ENCODE data around the gene MBLAC1. TPM values are rescaled to one million over a fixed set of nuclear protein-coding genes. Genes with fewer than 3 reads are reported as not detected.
A peak's percentile ranks its signal among the peaks of the same experiment; 100 is the strongest.

The MBLAC1 gene
- total and polyA plus RNA-seq, 9 donors: 0.28 to 6.7 (median 4.1) TPM

DNA sequence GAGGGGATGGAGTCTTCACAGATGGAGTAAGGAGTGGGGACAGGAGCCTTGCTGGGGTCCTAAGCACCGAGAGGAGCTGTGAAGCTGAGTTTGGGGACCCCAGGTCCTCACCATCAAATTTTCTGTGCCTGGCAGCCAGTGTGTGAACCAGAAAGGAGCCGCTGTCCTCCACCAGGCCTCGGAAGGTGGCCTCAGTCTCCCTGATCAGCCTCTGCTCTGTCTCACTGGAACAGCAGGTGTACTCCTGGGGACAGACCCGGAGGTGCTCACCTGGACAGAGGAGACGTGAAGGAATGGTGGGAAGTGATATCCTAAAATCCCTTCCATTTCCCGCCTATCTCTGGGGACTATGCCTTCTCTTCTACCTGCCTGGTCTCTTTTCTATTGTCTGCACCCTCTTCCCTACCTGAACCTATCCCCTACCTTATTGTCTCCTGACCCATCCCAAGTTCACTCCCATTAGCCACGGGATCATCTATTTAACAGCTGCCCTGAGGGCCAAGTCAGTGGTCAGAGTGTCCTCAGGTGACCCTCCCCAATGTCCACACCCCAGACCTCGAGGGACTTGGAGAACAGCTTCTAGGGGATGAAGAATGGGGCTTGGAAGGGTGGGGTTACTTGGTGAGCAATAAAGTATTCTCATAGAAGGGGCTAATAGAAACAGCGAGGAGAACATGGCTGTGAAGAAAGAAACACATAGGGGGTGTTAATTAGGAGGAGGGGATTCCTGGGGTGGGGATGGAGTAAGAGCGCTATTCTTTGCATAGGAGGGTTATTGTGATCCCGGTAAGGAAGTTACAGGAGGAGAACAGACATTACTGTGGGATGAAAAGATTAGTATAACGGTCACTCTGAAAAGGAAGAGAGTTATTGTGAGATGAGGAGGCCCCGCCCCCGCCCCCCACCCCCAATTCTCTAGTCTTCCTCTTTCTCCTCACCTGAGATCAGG is 49.6 kb downstream of the MBLAC1 start:
- no peaks in the 10 kb centered on the region for H3K27me3 ChIP-seq
- no peaks in the 10 kb centered on the region for H3K4me1 ChIP-seq (ENCODE audit: insufficient read depth)
- WGBS, 3 donors: 45 to 51% (median 48%) methylated on average over 14 of the region's 14 CpGs
- TF ChIP-seq, protein P1, sequence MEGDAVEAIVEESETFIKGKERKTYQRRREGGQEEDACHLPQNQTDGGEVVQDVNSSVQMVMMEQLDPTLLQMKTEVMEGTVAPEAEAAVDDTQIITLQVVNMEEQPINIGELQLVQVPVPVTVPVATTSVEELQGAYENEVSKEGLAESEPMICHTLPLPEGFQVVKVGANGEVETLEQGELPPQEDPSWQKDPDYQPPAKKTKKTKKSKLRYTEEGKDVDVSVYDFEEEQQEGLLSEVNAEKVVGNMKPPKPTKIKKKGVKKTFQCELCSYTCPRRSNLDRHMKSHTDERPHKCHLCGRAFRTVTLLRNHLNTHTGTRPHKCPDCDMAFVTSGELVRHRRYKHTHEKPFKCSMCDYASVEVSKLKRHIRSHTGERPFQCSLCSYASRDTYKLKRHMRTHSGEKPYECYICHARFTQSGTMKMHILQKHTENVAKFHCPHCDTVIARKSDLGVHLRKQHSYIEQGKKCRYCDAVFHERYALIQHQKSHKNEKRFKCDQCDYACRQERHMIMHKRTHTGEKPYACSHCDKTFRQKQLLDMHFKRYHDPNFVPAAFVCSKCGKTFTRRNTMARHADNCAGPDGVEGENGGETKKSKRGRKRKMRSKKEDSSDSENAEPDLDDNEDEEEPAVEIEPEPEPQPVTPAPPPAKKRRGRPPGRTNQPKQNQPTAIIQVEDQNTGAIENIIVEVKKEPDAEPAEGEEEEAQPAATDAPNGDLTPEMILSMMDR (IDR thresholded peaks at IDR 0.05): no peak
- no peak for TF ChIP-seq POLR2A (IDR thresholded peaks at IDR 0.05)
- TF ChIP-seq EP300 (IDR thresholded peaks at IDR 0.05): no peak
- H3K36me3 ChIP-seq: no peaks in the 10 kb centered on the region
- peak overlapping the region; percentile 43 for H3K4me3 ChIP-seq
- no peak overlapping the region for H3K27ac ChIP-seq
- H3K9me3 ChIP-seq: no peaks in the 10 kb centered on the region
- DNase-seq: no peak
- intact Hi-C loops (cut with DNase I): no loop called here

DNA sequence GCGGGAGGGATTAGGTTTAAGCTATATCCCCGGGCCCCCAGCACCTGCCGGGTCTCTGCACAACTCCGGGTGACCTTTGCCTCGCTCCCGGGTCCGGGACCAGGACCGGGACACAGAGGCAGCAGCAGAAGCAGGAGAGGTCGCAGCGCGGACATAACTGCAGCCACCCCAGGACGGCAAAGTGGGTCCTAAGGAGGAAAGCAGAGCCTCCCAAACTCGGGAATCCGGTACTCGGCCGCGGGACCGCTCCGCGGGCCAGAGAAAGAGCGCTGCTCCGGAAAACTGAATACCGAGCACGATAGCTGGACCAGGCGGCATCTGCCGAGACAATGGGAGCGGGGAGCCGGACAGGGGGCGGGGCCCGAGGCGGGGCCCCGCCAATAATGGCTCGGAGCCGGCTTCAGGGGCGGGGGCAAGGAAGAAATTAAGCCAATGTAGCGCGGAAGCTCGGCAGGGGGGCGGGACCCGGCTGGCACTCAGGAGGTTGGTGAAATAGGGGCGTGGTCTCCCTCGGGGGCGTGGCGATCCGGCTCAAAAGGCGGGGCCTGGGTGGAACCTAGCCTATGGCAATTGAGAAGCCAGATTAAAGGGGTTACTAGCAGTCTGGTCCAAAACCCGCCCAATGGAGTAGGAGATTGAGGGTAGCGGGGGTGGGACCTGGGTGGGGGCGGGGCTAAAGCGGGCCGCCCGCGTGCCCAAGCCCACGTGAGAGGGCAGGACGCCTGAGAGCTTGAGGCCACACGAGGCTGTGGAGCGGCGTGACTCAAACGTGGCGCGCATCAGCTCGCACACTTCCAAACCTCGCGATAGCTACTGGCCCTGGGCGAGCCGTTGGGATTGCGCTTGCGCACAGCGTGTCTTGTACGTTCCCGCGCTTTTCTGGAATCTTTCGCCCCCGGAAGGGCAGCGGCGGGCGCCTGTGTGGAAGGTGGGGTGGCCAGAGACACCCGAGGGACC is 50.6 kb downstream of the MBLAC1 start, which contains the start of the genes GPC2 and STAG3:
TSS of gene GPC2 (minus strand) at position 337 of the 957 bp plus-strand sequence. CDS start at position 155, 182 bp downstream.
TSS of gene STAG3 (plus strand) at position 874 of the 957 bp plus-strand sequence. CDS start 2,639 bp downstream, outside the sequence.
- H3K4me3 ChIP-seq: peak within 1 kb of the TSS; percentile 43
- WGBS, 3 donors: 1 to 6% (median 3%) methylated on average over 72 to 78 of the region's 78 CpGs
- no peak within 1 kb of the TSS for H3K27ac ChIP-seq
- H3K36me3 ChIP-seq: no peaks in the 10 kb centered on the region
- H3K9me3 ChIP-seq: no peaks in the 10 kb centered on the region
- no peak for TF ChIP-seq EP300 (IDR thresholded peaks at IDR 0.05)
- TF ChIP-seq, protein P1 (IDR thresholded peaks at IDR 0.05): no peak
- peak; percentile 92 to 98 (median 96) for DNase-seq
- intact Hi-C loops (cut with DNase I): no loop called here
- H3K27me3 ChIP-seq: no peaks in the 10 kb centered on the region
- H3K4me1 ChIP-seq (ENCODE audit: insufficient read depth): no peaks in the 10 kb centered on the region

MicroRNAs encoded within 50 kb of the gene (microRNA counts, 767-probe panel; counts per million panel counts)
- microRNA hsa-miR-106b-5p: 1,810 counts per million, percentile 80 among the panel's probes with 10 or more counts
- 6,061 counts per million, percentile 97 among the panel's probes with 10 or more counts for microRNA hsa-miR-25-3p
- microRNA hsa-miR-93-5p: 4,581 counts per million, percentile 92 among the panel's probes with 10 or more counts

Small RNA genes within 50 kb of the gene (microRNA-seq; reads per million reads assigned to microRNA genes)
- gene MIR106B (322 to 1,113 (median 871) reads per million in 3 donors), gene MIR25 (135 to 661 (median 305) reads per million in 3 donors), gene MIR4658 (0 reads per million in 3 donors), gene MIR93 (285 to 1,086 (median 334) reads per million in 3 donors)

Small RNA genes within 50 kb of the gene (small RNA-seq; reads per million reads assigned to genes)
- 22.6 reads per million, percentile 87 among the genes with 10 or more reads in this experiment for gene MIR106B
- gene MIR25: 618 reads per million, percentile 96 among the genes with 10 or more reads in this experiment
- 24.9 reads per million, percentile 88 among the genes with 10 or more reads in this experiment for gene MIR93

Other genes starting within 250 kb of the MBLAC1 start
- under 1 TPM in 1 of 7 donors, not detected in 6; 0.57 TPM for gene OR2AE1, start 249.9 kb upstream of the MBLAC1 start, total RNA-seq
- gene OR2AE1, start 249.9 kb upstream of the MBLAC1 start, polyA plus RNA-seq: not detected
- gene TRIM4, start 207.4 kb upstream of the MBLAC1 start, total RNA-seq: 10 to 100 TPM; 31.7 to 58.9 (median 45.1) TPM
- gene TRIM4, start 207.4 kb upstream of the MBLAC1 start, polyA plus RNA-seq: 10 to 100 TPM; 42.2 to 64.8 TPM
- 1 to 10 TPM in 1 of 7 donors, under 1 TPM in 3, not detected in 3; 0.18 to 1.3 (median 0.29) TPM for gene GJC3, start 197.3 kb upstream of the MBLAC1 start, total RNA-seq
- gene GJC3, start 197.3 kb upstream of the MBLAC1 start, polyA plus RNA-seq: under 1 TPM; 0.42 to 0.45 TPM
- gene AZGP1, start 150.9 kb upstream of the MBLAC1 start, total RNA-seq: 10 to 100 TPM in 1 of 7 donors, 1 to 10 TPM in 3, under 1 TPM in 3; 0.34 to 21.3 (median 2.3) TPM
- 1 to 10 TPM; 1.3 to 5.4 TPM for gene AZGP1, start 150.9 kb upstream of the MBLAC1 start, polyA plus RNA-seq
- 10 to 100 TPM; 28.8 to 90.7 (median 73.9) TPM for gene ZKSCAN1, start 111.4 kb upstream of the MBLAC1 start, total RNA-seq
- gene ZKSCAN1, start 111.4 kb upstream of the MBLAC1 start, polyA plus RNA-seq: 10 to 100 TPM; 14.2 to 29.4 TPM
- 10 to 100 TPM in 6 of 7 donors, 1 to 10 TPM in 1; 9.2 to 16.2 (median 13.5) TPM for gene ZSCAN21, start 77.2 kb upstream of the MBLAC1 start, total RNA-seq
- 10 to 100 TPM in 1 of 2 donors, 1 to 10 TPM in 1; 9.2 to 11.8 TPM for gene ZSCAN21, start 77.2 kb upstream of the MBLAC1 start, polyA plus RNA-seq
- gene ZNF3, start 45.2 kb upstream of the MBLAC1 start, total RNA-seq: 10 to 100 TPM; 21.9 to 45.0 (median 38.4) TPM
- 10 to 100 TPM; 28.0 to 41.3 TPM for gene ZNF3, start 45.2 kb upstream of the MBLAC1 start, polyA plus RNA-seq
- gene COPS6, start 38.0 kb upstream of the MBLAC1 start, total RNA-seq: 100 to 1,000 TPM in 2 of 7 donors, 10 to 100 TPM in 5; 33.6 to 110 (median 98.2) TPM
- gene COPS6, start 38.0 kb upstream of the MBLAC1 start, polyA plus RNA-seq: 100 to 1,000 TPM in 1 of 2 donors, 10 to 100 TPM in 1; 97.4 to 145 TPM
- gene MCM7, start 25.6 kb upstream of the MBLAC1 start, total RNA-seq: 10 to 100 TPM; 24.4 to 57.6 (median 37.9) TPM
- gene MCM7, start 25.6 kb upstream of the MBLAC1 start, polyA plus RNA-seq: 10 to 100 TPM; 45.1 to 79.7 TPM
- 10 to 100 TPM; 10.9 to 20.3 (median 14.2) TPM for gene AP4M1, start 25.3 kb upstream of the MBLAC1 start, total RNA-seq
- gene AP4M1, start 25.3 kb upstream of the MBLAC1 start, polyA plus RNA-seq: 10 to 100 TPM; 13.8 to 19.0 TPM
- 10 to 100 TPM; 35.9 to 66.1 (median 57.5) TPM for gene TAF6, start 7.6 kb upstream of the MBLAC1 start, total RNA-seq
- gene TAF6, start 7.6 kb upstream of the MBLAC1 start, polyA plus RNA-seq: 10 to 100 TPM; 43.1 to 52.1 TPM
- 10 to 100 TPM; 11.7 to 28.7 (median 22.0) TPM for gene CNPY4, start 7.3 kb upstream of the MBLAC1 start, total RNA-seq
- 10 to 100 TPM; 33.9 to 42.8 TPM for gene CNPY4, start 7.3 kb upstream of the MBLAC1 start, polyA plus RNA-seq
- 100 to 1,000 TPM; 101 to 245 (median 108) TPM for gene LAMTOR4, start 22.0 kb downstream of the MBLAC1 start, total RNA-seq
- 100 to 1,000 TPM in 1 of 2 donors, 10 to 100 TPM in 1; 10.3 to 246 TPM for gene LAMTOR4, start 22.0 kb downstream of the MBLAC1 start, polyA plus RNA-seq
- gene TRAPPC14, start 31.8 kb downstream of the MBLAC1 start, total RNA-seq: 10 to 100 TPM in 5 of 7 donors, 1 to 10 TPM in 2; 6.2 to 27.2 (median 14.8) TPM
- 1 to 10 TPM; 2.8 to 9.1 TPM for gene TRAPPC14, start 31.8 kb downstream of the MBLAC1 start, polyA plus RNA-seq
- gene GAL3ST4, start 41.6 kb downstream of the MBLAC1 start, total RNA-seq: 10 to 100 TPM in 2 of 7 donors, 1 to 10 TPM in 5; 3.1 to 16.3 (median 7.4) TPM
- 10 to 100 TPM in 1 of 2 donors, 1 to 10 TPM in 1; 4.3 to 10.6 TPM for gene GAL3ST4, start 41.6 kb downstream of the MBLAC1 start, polyA plus RNA-seq
- 1 to 10 TPM; 2.0 to 5.6 (median 3.1) TPM for gene GPC2, start 50.4 kb downstream of the MBLAC1 start, total RNA-seq
- 1 to 10 TPM in 1 of 2 donors, under 1 TPM in 1; 0.25 to 2.9 TPM for gene GPC2, start 50.4 kb downstream of the MBLAC1 start, polyA plus RNA-seq
- 1 to 10 TPM in 4 of 7 donors, under 1 TPM in 3; 0.66 to 2.8 (median 1.7) TPM for gene STAG3, start 51.0 kb downstream of the MBLAC1 start, total RNA-seq
- 1 to 10 TPM; 1.9 to 3.2 TPM for gene STAG3, start 51.0 kb downstream of the MBLAC1 start, polyA plus RNA-seq
- 1 to 10 TPM in 1 of 7 donors, under 1 TPM in 4, not detected in 2; 0.25 to 1.7 (median 0.48) TPM for gene PVRIG, start 93.0 kb downstream of the MBLAC1 start, total RNA-seq
- gene PVRIG, start 93.0 kb downstream of the MBLAC1 start, polyA plus RNA-seq: under 1 TPM; 0.12 to 0.21 TPM
- gene SPDYE3, start 180.7 kb downstream of the MBLAC1 start, total RNA-seq: not detected
- gene SPDYE3, start 180.7 kb downstream of the MBLAC1 start, polyA plus RNA-seq: under 1 TPM in 1 of 2 donors, not detected in 1; 0.12 TPM
- gene PILRB, start 231.2 kb downstream of the MBLAC1 start, total RNA-seq: 10 to 100 TPM; 29.0 to 55.9 (median 41.1) TPM
- gene PILRB, start 231.2 kb downstream of the MBLAC1 start, polyA plus RNA-seq: 10 to 100 TPM; 17.2 to 50.2 TPM
- gene PILRA, start 246.5 kb downstream of the MBLAC1 start, total RNA-seq: 10 to 100 TPM in 1 of 7 donors, 1 to 10 TPM in 6; 1.5 to 25.9 (median 4.1) TPM
- 1 to 10 TPM; 4.8 to 9.0 TPM for gene PILRA, start 246.5 kb downstream of the MBLAC1 start, polyA plus RNA-seq